GM18508 (cell line): ENCODE data around the gene ELOVL5.

Source experiments
- ATAC-seq: cut with Tn5 transposase; IDR thresholded peaks from one replicate; pipeline ENCODE4 v1.9.1; 2021; ENCODE audit warnings: moderate number of reproducible peaks; ENCODE audit not compliant: insufficient read depth, unreplicated experiment

The ELOVL5 gene

GRCh38 chr6:53251033-53251672 lies 97.6 kb downstream of the ELOVL5 start:
- no peak for ATAC-seq

GRCh38 chr6:53250176-53251032 lies 98.3 kb downstream of the ELOVL5 start:
- ATAC-seq = no peak

- no peak for ATAC-seq
Measured at GRCh38 chr6:53246924-53247323, 101.8 kb downstream of the ELOVL5 start.

- ATAC-seq = no peak
Measured at GRCh38 chr6:53244958-53245357, 103.8 kb downstream of the ELOVL5 start.

DNA sequence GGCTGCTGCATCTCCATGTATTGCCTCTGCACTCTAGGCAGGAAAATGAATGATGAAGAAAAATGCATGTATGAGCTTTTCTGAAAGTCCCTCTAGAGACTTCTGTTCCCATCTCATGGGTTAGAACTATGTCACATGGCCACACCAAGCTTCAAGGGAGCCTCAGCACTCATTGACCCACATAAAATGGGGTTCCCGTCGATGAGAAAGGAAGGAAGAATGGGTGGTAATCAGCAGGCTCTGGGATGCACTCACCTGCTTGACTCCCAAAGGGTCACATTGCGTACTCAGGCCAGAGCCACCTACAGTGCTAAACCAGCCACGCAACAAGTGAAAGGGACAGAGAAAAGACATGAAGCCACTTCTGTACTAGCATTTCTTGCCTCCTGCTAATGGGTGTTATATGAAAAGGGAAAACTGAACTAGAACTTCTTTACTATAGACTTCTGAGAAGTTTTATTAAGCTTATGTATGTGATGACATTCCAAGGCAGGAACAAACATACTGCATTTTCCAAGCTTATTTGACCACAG lies 104.3 kb downstream of the ELOVL5 start:
- ATAC-seq = no peak

GRCh38 chr6:53241938-53242337 lies 106.8 kb downstream of the ELOVL5 start:
- no peak for ATAC-seq

DNA sequence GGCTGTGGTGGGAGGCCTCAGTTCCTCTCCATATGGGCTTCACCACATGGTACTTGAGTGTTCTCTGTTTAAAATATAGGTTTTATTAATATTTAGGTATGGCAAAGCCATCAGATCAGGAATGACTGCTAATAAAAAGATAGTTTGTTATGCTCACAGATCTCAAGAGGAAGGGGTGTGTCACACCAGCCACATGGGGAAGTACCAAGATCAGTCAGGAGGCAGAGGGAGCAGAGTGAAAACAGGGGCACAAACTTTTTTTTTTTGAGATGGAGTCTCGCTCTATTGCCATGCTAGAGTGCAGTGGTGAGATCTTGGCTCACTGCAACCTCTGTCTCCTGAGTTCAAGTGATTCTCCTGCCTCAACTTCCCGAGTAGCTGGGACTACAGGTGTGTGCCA lies 108.0 kb downstream of the ELOVL5 start:
- no peak for ATAC-seq

GRCh38 chr6:53240139-53240538 lies 108.6 kb downstream of the ELOVL5 start:
- no peak for ATAC-seq

DNA sequence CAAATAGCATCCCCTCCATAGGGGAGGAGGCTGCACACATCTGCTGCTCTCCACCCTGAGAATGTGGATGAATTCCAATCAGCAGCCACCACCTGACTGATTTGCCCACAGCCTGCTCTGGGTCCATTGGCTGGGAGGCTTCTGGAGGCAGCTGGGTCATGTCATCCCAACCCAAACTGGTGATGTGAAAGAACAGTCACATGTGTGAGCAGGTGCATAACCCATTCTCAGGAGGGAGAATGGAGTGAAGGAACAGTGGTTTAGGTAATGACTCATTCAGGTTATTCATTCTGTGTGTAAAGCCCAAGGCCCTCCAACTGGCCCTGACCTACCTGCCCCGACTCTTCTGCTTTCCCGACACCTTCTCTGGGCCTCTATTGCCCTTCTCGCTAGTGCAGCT lies 109.2 kb downstream of the ELOVL5 start:
- peak; percentile 48 for ATAC-seq

DNA sequence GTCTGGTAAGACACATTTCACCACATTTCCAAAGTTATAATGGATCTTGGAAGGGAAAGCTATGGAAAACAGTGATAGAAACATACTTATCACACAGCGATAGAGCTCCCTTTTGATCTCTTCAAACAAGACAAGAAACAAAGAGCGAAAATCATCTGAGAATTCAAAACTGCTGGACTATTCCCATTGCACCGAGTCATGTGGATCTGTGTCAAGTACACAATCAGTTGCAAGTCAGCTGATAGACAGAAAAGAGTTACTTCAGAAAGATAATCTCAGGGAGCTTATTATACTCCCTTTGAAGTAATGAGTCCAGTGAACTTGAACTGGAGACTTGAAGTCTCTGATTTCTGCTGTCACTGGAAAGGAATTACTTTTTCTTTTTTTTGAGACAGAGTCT lies 110.4 kb downstream of the ELOVL5 start:
- ATAC-seq = no peak

GRCh38 chr6:53236241-53236640 lies 112.5 kb downstream of the ELOVL5 start:
- no peak for ATAC-seq

GRCh38 chr6:53235508-53235907 lies 113.2 kb downstream of the ELOVL5 start:
- ATAC-seq = no peak

GRCh38 chr6:53233309-53233708 lies 115.4 kb downstream of the ELOVL5 start:
- no peak for ATAC-seq

GRCh38 chr6:53230775-53231467 lies 117.8 kb downstream of the ELOVL5 start:
- ATAC-seq = no peak

DNA sequence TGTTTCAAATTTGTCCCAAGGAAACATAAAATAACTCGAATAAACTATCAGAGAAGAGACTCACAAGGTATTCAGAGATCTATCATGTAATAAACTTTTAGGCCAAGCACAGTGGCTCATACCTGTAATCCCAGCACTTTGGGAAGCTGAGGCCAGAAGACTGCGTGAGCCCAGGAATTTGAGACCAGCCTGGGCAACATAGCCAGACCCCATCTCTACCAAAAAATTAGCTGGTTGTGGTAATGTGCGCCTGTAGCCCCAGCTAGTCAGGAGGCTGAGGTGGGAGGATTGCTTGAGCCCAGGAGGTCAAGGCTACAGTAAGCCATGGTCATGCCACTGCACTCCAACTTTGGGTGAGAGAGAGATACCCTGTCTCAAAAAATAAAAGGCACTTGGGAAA lies 120.9 kb downstream of the ELOVL5 start:
- no peak for ATAC-seq

DNA sequence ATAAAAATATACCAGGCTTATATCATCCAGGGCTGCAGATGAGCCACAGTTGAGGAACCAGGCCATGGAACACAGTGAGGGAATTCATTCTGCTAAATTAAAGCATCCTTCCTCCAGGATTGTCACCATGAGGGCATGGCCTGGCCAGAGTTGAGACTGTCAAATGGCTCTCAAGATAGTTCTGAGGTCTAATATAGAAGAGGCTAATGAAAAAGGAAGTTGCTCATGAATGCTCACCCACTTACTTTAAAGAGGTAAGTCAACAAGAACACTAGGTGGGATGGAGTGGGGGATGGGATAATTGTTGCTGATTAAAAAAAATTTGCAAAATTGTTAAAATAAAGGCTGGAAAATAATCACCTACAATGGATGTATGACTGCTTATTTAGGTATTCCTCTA lies 128.1 kb downstream of the ELOVL5 start:
- ATAC-seq = no peak
